Caco-2 (cell line): ENCODE data around the gene TBX15. TPM values are rescaled to one million over a fixed set of nuclear protein-coding genes. Genes with fewer than 3 reads are reported as not detected.

Experiments used
- BruUV-seq: library from RNA; stranded (reverse); fragments of 400-500 nt; replicated peaks from 2 replicates; lab custom pipeline; 2021; lab: Mats Ljungman, UMichigan
- CTCF ChIA-PET: fragments of 300-600 bp; sonication (Branson Sonifier 250); formaldehyde crosslinking; loops from one replicate; lab custom pipeline; 2022; ENCODE audit warnings: antibody characterized with exemption; lab: Charles Lee
- POLR2A ChIA-PET: fragments of 300-600 bp; sonication (Branson Sonifier 250); formaldehyde crosslinking; loops from one replicate; lab custom pipeline; 2022; ENCODE audit warnings: antibody characterized with exemption; lab: Charles Lee
- DNase-seq, 2 experiments: peaks; one replicate each; pipeline versions ENCODE4 v3.0.0 to v3.0.0-alpha.2; 2020 to 2022
- H3K27me3 ChIP-seq: replicated peaks from 2 replicates; pipeline ENCODE4 v1.6.0; 2011; ENCODE audit warnings: low read length; ENCODE audit not compliant: control insufficient read depth, insufficient read depth
- H3K36me3 ChIP-seq: 2 replicates; pipeline ENCODE4 v1.5.1; 2011; ENCODE audit warnings: low read length; ENCODE audit not compliant: control insufficient read depth, insufficient read depth
- H3K4me1 ChIP-seq: fragments of 250-450 bp; sonication (Bioruptor Pico); 2 replicates; pipeline ENCODE4 v1.5.1; 2020; ENCODE audit warnings: mild to moderate bottlenecking
- H3K4me3 ChIP-seq: 2 replicates; pipeline ENCODE4 v1.5.1; 2011; ENCODE audit warnings: low read depth, mild to moderate bottlenecking, control low read depth, low read length
- H3K9me3 ChIP-seq: fragments of 250-450 bp; sonication (Bioruptor Pico); 2 replicates; pipeline ENCODE4 v1.5.1; 2020; ENCODE audit warnings: mild to moderate bottlenecking, moderate library complexity
- H3K27ac Mint-ChIP-seq: one replicate; pipeline ENCODE4 v1.8.0; 2022; ENCODE audit warnings: mixed read lengths; ENCODE audit not compliant: unreplicated experiment
- H3K27me3 Mint-ChIP-seq: one replicate; pipeline ENCODE4 v1.8.0; 2022; ENCODE audit warnings: mixed read lengths; ENCODE audit not compliant: insufficient read depth, unreplicated experiment
- H3K36me3 Mint-ChIP-seq: one replicate; pipeline ENCODE4 v1.8.0; 2022; ENCODE audit warnings: mild to moderate bottlenecking, mixed read lengths; ENCODE audit not compliant: insufficient read depth, unreplicated experiment
- H3K4me1 Mint-ChIP-seq: one replicate; pipeline ENCODE4 v1.8.0; 2022; ENCODE audit warnings: low read depth, mixed read lengths; ENCODE audit not compliant: unreplicated experiment
- H3K4me3 Mint-ChIP-seq: one replicate; pipeline ENCODE4 v1.8.0; 2022; ENCODE audit warnings: mild to moderate bottlenecking, moderate library complexity, mixed read lengths; ENCODE audit not compliant: unreplicated experiment
- H3K9me3 Mint-ChIP-seq: one replicate; pipeline ENCODE4 v1.8.0; 2022; ENCODE audit warnings: mixed read lengths; ENCODE audit not compliant: unreplicated experiment
- CTCF ChIP-seq, 2 experiments: fragments of 200-600 bp in 1 of 2; IDR thresholded peaks; 1 replicate in 1 of 2; 2 replicates in 1 of 2; pipeline versions ENCODE4 v1.5.1 to v1.8.0; 2011 to 2022; ENCODE audit warnings: antibody characterized with exemption in 1 of 2, control low read depth in 1 of 2, inconsistent platforms in 1 of 2, low read depth in 1 of 2, low read length in 1 of 2, mild to moderate bottlenecking in 1 of 2, moderate library complexity in 1 of 2; ENCODE audit not compliant: insufficient read depth in 1 of 2, severe bottlenecking in 1 of 2, unreplicated experiment in 1 of 2
- intact Hi-C: fragments of 100-400 bp; cut with micrococcal nuclease; formaldehyde crosslinking; loops from one replicate; pipeline ENCODE4 v1.10.0; 2022; ENCODE audit not compliant: unreplicated experiment
- total RNA-seq: library from RNA; stranded (reverse); gene quantifications from 2 replicates; pipeline ENCODE4 v1.2.3, GENCODE V29; 2022

TBX15 gene
- total RNA-seq, 1 experiment from 2014 or later = 0.11 TPM

- Histone ChIP-seq H3K36me3 (no peaks in the 10 kb centered on the region), H3K4me1 (no peaks in the 10 kb centered on the region), H3K27me3 (no peaks in the 10 kb centered on the region), H3K4me3 (no peak overlapping the region), H3K9me3 (no peaks in the 10 kb centered on the region)
- BruUV-seq = no TSS peak
- TF ChIP-seq CTCF (IDR thresholded peaks at IDR 0.05; ENCODE audit: insufficient read depth in 1 of 2, low read depth in 1 of 2, low read length in 1 of 2, severe bottlenecking in 1 of 2, unreplicated experiment in 1 of 2) = no peak
- DNase-seq = no peak
- Mint-ChIP-seq H3K9me3 (no peaks in the 10 kb centered on the region), H3K36me3 (no peaks in the 10 kb centered on the region), H3K27ac (no peak overlapping the region), H3K27me3 (no peaks in the 10 kb centered on the region), H3K4me1 (no peaks in the 10 kb centered on the region), H3K4me3 (no peak overlapping the region)
- CTCF ChIA-PET = no interaction called here
- intact Hi-C loops = no loop called here
- POLR2A ChIA-PET = no interaction called here
Observed at GRCh38 chr1:118987468-118988185, 516 bp downstream of the TBX15 start.

- Histone ChIP-seq H3K9me3 (no peaks in the 10 kb centered on the region), H3K27me3 (no peaks in the 10 kb centered on the region), H3K36me3 (no peaks in the 10 kb centered on the region), H3K4me1 (no peaks in the 10 kb centered on the region), H3K4me3 (no peak overlapping the region)
- no TSS peak for BruUV-seq
- Mint-ChIP-seq H3K36me3 (no peaks in the 10 kb centered on the region), H3K4me3 (no peak overlapping the region), H3K9me3 (no peaks in the 10 kb centered on the region), H3K27me3 (no peaks in the 10 kb centered on the region), H3K27ac (no peak overlapping the region), H3K4me1 (no peaks in the 10 kb centered on the region)
- POLR2A ChIA-PET = no interaction called here
- intact Hi-C loops = no loop called here
- CTCF ChIA-PET = no interaction called here
- DNase-seq = no peak
- TF ChIP-seq CTCF (IDR thresholded peaks at IDR 0.05; ENCODE audit: insufficient read depth in 1 of 2, low read depth in 1 of 2, low read length in 1 of 2, severe bottlenecking in 1 of 2, unreplicated experiment in 1 of 2) = no peak
Observed at GRCh38 chr1:118986555-118987467, 1.3 kb downstream of the TBX15 start.

- no peaks in the 10 kb centered on the region for H3K27me3 Mint-ChIP-seq
- intact Hi-C loops = no loop called here
- Histone ChIP-seq H3K36me3 (no peaks in the 10 kb centered on the region), H3K9me3 (no peaks in the 10 kb centered on the region), H3K27me3 (no peaks in the 10 kb centered on the region), H3K4me3 (no peak overlapping the region), H3K4me1 (no peaks in the 10 kb centered on the region)
- no peak for TF ChIP-seq CTCF (IDR thresholded peaks at IDR 0.05; ENCODE audit: insufficient read depth in 1 of 2, low read depth in 1 of 2, low read length in 1 of 2, severe bottlenecking in 1 of 2, unreplicated experiment in 1 of 2)
- ChIA-PET CTCF (no interaction called here), POLR2A (no interaction called here)
- H3K27ac Mint-ChIP-seq = no peak overlapping the region
- no peaks in the 10 kb centered on the region for H3K4me1 Mint-ChIP-seq
- BruUV-seq = no TSS peak
- H3K9me3 Mint-ChIP-seq = no peaks in the 10 kb centered on the region
- H3K36me3 Mint-ChIP-seq = no peaks in the 10 kb centered on the region
- H3K4me3 Mint-ChIP-seq = no peak overlapping the region
- DNase-seq = no peak
Observed at GRCh38 chr1:118985640-118986554, 2.2 kb downstream of the TBX15 start.
